ENCODE measurements around the gene DGCR2. TPM values are rescaled to one million over a fixed set of nuclear protein-coding genes. Genes with fewer than 3 reads are reported as not detected.
"Not testable (repeated sequence)": the region's sequence is repeated elsewhere in the genome, so short reads cannot be mapped to it uniquely, and the experiment has no call there.

DGCR2 gene
- polyA plus RNA-seq, 12 donors = 36.1 to 53.3 (median 43.6) TPM; not detected in 1

GRCh38 chr22:19043121-19044085 lies 78.8 kb downstream of the DGCR2 start:
- no peak for DNase-seq

DNA sequence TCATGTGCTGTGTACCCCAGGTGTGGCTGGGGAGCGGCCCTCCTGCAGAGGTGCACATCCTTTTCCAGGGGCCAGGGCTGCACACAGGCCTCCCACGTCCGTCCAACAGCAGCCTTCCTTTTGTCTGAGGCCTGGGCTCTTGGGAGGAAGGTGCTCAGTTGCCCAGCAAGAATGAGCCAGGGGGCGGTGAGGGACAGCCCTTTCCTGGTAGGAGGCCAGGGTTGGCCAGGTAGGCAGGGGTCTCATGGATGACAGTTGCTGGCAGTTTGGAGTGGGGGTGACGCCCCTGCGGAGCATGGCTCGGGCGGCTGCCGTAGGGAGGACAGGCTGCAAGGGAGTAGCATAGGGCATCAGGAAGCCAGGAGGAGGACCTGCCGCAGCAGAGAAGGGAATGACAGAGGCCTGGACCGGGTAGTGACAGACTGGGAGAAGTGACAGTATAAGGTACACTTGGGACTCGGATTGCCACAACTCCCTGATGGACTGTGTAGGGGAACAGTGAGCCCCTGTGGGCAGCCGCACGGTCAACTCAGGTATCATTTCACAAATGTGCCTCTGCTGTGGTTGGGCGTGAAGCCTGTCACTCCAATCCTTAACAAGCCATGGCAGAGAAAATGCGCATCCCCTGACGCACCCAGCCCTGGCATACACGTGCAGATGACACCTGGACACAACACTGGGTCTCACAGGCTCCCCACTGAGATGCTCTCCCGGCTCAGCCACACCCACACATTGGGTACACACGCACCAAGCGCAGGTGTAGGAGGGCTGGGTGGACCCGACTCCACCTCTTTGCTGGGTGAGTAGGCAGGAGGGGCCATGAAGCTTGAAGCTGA lies 79.7 kb downstream of the DGCR2 start:
- DNase-seq = no peak

DNA sequence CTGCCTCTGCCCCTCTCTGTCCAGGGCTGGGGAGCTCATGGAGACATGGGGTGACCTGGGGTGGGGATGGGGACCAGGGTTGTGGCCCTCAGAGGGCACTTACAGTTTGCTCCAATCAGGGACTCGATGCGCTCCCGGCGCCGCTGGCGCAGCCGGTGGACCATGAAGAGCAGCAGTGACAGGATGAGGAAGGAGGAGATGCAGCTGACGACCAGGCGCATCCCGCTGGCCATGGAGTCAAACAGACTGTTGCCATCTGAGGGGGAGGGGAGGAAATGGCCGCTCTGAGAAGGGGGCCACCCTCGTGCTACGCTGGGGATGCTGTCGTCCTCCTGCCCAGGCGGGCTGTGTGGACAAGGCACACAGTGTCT lies 80.5 kb downstream of the DGCR2 start:
- no peak for DNase-seq

DNA sequence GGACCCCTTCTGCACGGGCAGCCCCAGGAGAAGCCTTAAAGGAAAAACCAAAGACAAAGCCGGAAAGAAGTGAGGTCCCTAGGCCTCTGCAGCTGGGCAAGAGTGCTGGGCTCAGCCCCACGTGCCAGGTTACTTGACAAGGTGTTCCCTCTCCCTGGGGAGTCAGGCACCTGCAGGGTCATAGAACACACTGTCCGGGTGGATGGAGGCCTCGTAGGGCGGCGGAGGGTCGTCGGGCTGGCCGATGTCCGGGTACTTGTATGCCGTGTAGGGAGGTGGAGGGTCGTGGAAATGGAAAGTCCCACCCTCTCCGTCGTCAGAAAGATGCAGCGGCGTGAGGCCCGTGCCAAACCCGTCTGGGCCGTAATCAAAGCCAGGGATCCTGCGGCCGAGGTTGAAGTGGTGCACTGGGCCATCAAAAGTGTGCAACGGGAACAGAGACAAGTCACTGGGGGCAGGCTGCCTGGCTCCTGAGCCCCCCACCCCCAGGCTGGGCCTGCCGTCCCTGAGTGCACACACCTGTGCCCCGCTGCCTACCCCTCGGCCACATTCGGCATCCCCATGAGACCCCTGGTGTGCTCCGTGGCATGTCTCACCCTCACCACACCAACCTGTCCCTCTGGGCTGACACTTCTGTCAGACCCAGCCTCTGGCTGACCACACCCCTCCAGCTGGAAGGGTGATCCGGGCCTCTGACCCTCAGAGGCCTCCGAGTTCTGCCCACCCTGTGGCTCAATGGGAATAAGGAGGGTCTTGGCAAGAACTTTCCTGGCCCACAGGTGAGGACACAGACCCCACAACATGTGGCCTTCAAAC lies 81.1 kb downstream of the DGCR2 start:
- DNase-seq = no peak

DNA sequence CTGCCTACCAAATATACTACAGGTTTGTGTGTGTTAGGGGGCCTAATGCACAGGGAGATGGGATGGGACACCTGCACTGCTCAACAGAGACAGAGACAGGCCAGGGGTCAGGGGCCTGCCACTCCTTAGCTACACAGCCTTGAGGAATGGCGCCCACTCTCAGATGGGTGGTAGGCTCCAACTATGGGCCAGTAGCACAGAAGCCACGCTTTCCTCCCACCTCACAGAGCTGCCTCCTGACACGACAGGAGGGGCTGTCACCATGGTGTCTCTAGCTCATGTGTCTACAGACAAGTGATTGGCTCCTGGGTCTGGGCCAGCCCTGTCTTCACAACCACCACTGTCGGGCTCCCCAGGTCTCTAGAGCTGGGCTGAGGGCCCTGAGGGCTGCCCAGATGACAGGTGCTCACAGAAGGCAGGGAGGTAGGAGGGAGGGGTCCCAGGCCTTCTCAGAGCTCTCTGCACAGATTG lies 81.8 kb downstream of the DGCR2 start:
- DNase-seq = no peak

DNA sequence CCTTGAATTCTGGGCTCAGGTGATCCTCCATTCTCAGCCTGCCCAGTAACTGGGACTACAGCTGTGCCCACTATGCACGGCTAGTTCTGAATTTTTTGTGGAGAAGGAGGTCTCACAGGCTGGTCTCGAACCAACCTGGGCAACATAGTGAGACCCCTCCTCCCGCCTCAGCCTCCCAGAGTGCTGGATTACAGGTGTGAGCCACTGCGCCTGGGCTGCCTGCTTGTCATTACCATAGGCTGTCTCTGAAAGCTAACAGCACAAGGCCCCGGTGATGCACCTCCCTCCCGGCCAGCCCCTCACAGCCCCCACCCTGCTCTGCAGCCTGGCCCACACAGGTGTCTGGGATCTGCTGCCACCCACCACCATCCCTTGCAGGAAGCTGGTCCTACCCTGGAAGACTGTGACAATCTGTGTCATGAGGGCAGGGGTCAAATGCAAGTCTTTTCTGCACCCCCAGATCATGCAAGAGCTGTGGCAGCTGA lies 82.4 kb downstream of the DGCR2 start:
- DNase-seq = no peak

DNA sequence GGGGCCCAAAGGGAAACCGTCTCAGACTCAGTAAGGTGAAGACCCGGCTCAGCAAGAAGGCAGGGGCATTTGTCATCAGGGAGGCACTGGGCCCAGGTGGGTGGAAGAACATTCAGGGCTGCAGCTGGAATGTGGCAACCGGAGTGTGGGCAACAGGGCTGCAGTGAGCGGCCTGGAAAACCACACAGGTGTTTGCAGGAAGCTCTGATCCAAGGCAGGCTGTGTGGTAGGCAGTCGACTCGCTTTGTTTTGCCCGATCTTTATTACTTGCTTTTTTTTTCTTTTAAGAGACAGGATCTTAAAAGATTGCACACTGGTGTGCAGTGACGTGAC lies 82.8 kb downstream of the DGCR2 start:
- no peak for DNase-seq

DNA sequence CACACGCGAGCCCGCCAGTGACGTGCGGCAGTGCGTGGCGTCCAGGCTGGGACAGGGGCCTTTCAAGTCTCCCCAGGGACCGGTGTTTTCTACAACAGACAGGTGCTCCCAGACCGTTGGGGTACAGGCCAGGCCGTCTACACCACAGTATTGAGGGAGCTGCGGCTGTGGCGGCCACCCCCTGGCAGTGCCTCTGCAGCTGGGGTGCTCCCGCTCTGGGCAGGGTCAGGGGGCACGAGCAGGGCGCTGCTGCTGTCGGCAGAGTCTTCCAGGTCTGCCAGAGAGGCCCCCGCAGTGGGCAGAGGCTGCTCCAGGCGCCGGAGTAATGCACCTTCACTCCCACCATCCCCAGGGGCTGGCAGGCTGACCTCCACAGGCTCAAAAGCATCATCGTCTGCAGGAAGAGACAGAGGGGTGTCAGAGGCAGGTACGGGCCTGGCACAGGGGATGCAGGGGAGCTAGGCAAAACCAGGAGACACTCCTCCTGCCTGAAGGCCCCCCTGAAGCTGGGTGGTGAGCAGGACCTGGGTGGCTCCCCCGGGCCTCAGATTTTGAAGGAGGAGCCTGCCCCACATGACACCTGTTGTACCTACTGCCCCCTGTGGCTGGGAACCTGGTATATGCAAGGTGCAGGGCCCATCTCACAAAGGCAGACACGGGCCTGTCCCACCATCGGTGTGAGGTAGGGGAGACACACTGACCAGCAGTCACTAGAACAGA lies 83.3 kb downstream of the DGCR2 start:
- DNase-seq = no peak

- DNase-seq = no peak
Measured at GRCh38 chr22:19038164-19038546, 84.1 kb downstream of the DGCR2 start.

DNA sequence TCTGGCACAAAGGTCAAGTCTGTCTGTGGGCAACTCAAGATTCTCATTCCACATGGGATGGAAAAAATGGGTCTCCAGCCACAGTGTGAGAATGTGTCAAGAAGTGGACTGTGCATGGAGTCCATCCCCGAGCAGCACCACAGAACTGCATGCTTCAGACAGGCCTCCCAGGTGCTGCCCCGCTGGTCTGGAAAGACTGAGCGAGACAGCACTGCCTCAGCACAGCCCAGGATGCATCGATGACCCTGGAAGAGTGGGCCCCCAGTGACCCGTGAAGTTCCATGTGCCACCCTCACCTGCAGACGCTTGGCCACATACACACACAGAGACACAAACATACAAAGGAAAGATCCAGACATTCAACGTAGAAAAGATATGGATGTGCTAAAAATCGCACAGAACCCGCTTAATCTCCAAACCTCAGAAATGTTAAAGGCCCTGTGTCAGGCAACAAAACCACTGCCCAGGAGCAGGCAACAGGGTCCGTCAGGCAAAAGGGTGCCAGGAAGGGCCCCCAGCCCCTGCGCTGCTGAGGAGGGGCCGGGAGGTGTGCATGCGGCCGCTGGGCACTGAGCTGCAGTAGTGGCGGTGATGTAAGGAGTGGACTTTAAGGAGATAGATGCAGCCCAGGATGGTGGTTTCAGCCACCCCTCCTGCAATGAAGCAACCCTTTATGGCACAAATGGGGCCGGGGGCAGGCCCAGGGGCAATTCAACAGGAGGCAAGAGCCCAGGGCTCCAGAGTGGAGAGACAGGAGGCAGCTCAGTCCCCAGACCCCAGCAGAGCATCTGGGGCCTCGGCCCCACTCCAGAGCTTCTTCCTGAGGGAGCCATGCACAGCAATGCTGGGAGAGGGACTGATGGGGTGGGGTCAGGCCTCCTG lies 84.7 kb downstream of the DGCR2 start:
- DNase-seq = no peak

DNA sequence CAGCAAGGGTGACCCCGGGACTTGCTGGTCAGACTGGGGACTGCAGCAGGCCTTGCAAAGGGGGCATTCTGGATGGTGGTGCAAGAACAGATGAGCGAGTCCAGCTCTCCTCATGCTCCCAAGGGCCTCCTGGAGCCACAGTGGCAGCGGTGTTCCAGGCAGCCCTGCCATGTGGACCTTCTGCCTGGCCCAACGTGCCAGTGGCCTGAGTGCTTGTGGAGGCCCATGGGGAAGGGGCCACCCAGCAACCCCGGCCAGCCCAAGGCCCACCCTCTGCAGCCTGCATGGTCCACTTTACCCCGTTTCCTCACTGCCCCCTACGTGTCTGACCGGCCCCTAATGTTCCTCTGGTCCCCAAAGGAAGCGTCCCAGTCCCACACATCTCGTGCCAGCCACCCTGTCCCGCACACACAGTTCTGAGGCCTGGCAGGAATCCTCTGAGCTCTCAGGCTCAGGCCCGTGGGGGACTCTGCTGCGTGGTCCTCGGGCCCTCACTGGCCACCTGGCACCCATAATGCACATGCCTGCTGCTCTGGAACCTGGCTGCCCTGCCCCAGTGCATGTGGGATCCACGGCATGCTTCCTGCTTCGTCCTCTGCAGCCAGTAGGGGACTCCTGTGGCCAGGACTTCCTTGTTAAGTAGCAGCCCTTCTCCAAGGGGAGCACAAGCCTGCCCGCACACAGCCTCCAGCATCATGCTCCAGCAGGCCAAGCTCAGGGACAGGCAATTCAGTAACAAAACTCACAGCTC lies 85.5 kb downstream of the DGCR2 start:
- no peak for DNase-seq

- DNase-seq = no peak
Measured at GRCh38 chr22:19036229-19036522, 86.0 kb downstream of the DGCR2 start.

DNA sequence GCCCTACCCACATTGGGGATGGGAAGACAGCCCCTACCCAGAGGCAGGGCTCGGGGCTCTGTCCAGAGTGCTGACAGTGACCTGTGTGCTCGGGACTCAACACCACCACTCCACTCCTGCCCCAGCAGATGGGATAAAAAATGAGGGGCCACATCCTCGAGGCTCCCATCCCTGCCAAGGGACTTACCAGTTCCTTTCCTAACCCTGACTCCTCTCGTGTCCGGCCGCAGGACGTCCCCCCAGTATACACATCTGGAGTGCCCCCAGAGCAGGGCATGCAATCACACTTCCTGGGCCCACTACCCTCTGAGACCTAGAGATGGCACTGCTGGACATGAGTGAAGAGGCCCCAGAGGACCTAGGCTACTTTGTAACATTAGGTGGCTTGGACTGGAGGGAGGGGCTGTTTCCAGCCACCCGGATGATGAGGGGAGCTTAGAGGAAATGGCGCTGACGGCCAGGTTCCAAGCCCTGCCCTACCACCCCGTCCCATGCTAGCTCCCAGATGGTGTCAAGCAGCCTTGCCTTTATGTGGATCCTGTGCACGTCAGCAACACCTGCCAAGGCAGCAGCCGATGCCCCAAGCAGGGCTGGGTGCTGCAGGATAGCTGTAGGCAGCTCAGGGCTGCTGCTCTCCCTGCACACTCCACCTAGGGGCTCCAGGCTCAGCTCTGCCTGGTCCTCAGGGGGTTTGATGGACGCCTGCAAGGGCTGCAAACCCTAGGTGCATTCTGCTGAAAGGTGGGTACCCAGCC lies 86.6 kb downstream of the DGCR2 start:
- no peak for DNase-seq

- DNase-seq = not testable (repeated sequence)
Measured at GRCh38 chr22:19035126-19035473, 87.1 kb downstream of the DGCR2 start.

GRCh38 chr22:19034724-19035120 lies 87.5 kb downstream of the DGCR2 start:
- not testable (repeated sequence) for DNase-seq

DNA sequence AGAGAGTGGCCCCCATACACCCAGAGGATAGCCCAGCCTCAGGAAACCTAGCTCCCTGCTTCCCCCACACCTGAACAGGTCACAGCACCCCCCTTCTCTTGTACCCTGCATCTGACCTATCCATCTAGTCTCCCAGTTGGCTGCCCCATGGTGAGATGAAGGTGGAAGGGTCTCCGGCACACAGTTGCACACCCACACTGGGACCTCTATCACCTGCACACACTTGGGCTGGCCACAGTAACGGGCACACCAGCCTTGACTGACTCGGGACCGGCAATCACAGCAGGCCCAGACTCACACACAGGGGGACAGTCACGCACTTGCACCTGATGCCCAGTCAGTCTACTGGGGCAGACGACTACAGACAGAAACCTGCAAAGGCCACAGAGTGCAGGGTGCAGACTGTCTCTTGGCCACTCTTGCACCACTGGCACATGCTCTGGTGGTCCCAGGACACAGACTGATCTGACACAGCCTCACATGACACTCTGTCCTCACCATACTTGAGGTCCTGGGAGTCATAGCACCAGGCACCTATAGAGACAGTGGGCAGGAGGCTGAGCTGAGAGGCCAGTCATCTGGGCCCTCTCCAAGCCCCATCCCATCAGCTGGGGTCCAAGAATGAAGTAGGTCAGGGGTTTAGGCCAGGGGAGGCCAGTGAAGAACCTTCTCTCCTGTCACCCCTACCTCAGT lies 88.0 kb downstream of the DGCR2 start:
- not testable (repeated sequence) for DNase-seq

DNA sequence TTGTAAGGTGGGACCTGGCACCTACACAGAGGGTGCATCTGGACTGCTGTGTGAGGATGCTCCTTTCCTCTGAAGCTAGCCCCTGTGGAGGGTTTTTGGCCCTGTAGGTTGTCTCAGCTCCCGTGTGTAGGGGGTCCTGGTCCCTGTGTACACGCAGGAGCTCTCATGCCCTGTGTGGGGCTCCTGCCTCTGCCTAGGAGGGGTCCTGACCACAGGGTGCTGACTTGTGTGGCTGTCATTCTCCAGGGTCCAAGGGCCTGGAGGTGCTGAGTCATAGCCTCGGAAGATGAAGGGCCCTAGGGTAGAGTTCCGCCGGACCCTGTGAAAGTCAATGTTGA lies 88.7 kb downstream of the DGCR2 start:
- not testable (repeated sequence) for DNase-seq

- not testable (repeated sequence) for DNase-seq
Measured at GRCh38 chr22:19032898-19033567, 89.2 kb downstream of the DGCR2 start.
